VCaP (cell line): ENCODE measurements around the gene KIF18A.
"Not testable (repeated sequence)": the region's sequence is repeated elsewhere in the genome, so short reads cannot be mapped to it uniquely, and the experiment has no call there.

Experiments used
- H3K27ac ChIP-seq: fragments of 450-650 bp; 2 replicates; pipeline ENCODE4 v1.5.1; 2017
- TF ChIP-seq, protein P1 (sequence below): fragments of 450-650 bp; conservative IDR thresholded peaks from 2 replicates; pipeline ENCODE4 v1.5.1; 2017; ENCODE audit warnings: mild to moderate bottlenecking, moderate library complexity

The KIF18A gene

GRCh38 chr11:28105869-28106268 lies 2.1 kb downstream of the KIF18A start:
- no peak overlapping the region for H3K27ac ChIP-seq

DNA sequence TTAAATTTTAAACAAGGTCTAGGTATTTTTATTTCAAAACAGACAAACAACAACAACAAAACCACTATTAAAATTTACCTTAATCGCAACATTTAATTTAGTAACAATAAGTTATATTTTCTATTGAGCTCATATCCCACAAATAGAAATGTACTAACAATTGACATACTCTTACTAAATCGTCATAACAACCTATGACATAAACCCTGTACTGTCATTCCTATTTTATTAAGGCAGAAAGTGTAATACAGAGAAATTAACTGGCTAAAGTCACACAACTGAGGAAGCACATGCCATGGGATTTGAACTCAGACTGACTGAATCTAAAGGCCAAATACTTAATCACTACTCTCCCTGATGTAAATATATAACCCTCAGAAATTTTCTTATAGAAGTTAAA lies 3.0 kb downstream of the KIF18A start:
- H3K27ac ChIP-seq, result no peak overlapping the region

More at GRCh38 chr11:28105869-28106268, 2.1 kb downstream of the KIF18A start:
- TF ChIP-seq, protein P1, sequence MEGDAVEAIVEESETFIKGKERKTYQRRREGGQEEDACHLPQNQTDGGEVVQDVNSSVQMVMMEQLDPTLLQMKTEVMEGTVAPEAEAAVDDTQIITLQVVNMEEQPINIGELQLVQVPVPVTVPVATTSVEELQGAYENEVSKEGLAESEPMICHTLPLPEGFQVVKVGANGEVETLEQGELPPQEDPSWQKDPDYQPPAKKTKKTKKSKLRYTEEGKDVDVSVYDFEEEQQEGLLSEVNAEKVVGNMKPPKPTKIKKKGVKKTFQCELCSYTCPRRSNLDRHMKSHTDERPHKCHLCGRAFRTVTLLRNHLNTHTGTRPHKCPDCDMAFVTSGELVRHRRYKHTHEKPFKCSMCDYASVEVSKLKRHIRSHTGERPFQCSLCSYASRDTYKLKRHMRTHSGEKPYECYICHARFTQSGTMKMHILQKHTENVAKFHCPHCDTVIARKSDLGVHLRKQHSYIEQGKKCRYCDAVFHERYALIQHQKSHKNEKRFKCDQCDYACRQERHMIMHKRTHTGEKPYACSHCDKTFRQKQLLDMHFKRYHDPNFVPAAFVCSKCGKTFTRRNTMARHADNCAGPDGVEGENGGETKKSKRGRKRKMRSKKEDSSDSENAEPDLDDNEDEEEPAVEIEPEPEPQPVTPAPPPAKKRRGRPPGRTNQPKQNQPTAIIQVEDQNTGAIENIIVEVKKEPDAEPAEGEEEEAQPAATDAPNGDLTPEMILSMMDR, result no peak

DNA sequence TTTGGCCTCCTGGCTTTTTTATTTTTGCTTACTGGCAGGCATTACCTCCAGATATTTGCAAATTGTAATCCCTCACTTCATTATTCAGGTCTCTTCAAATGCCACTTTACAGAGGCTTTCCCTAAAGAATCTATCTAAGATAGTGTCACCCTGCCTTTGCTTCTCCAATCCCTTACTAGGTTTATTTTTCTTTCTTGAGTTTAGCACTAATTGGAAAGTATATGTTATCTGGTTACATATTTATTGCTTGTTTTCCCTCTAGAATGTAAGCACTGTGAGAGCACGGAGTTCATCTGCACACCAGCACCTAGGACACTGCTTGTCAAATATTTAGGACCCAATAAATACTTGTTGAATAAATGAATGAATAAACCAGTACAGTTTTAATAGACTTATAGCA lies 3.5 kb downstream of the KIF18A start:
- TF ChIP-seq, protein P1, result no peak
- H3K27ac ChIP-seq, result no peak overlapping the region

More for the DNA sequence above, 3.0 kb downstream of the KIF18A start:
- TF ChIP-seq, protein P1, result no peak

GRCh38 chr11:28102300-28102699 lies 5.7 kb downstream of the KIF18A start:
- H3K27ac ChIP-seq, result not testable (repeated sequence)

GRCh38 chr11:28100665-28101064 lies 7.3 kb downstream of the KIF18A start:
- TF ChIP-seq, protein P1, result no peak
- H3K27ac ChIP-seq, result no peak overlapping the region

DNA sequence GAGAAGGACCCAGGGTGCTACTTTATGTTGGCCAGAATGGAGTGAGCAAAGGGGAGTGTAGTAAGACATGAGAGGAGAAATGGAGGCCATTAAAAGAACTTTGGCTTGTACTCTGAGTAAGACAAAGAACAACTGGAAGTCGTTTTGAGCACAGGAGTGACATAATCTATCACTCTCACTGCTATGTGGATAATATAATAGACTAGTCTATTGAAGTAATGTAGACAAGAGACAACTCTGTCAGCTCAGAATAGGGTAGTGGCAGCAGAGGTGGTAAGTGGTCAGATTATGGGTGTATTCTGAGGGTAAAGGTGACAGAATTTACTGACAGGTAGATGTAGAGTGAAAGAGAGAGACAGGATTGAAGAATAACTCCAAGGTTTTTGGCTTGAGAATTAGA lies 8.2 kb downstream of the KIF18A start:
- no peak overlapping the region for H3K27ac ChIP-seq
- TF ChIP-seq, protein P1, result no peak

DNA sequence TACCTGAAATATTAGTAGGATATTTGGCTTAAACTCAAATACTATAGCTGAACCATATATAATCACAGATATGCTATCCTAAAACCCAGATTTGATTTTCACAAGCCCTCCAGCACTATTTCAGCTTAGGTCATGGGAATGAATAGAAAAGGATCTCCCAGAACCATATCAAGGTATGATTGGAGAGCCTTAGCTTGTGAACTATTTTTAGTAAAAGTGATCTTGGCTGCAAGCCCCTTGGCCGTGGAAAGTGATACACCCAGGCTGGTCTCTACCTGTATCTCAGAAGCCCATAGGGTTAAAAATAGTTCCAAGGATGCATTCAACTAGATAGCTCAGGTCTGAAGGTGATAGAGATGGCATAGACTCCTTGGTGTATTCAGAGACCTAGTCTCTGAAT lies 9.7 kb downstream of the KIF18A start:
- no peak overlapping the region for H3K27ac ChIP-seq
- TF ChIP-seq, protein P1, result no peak

DNA sequence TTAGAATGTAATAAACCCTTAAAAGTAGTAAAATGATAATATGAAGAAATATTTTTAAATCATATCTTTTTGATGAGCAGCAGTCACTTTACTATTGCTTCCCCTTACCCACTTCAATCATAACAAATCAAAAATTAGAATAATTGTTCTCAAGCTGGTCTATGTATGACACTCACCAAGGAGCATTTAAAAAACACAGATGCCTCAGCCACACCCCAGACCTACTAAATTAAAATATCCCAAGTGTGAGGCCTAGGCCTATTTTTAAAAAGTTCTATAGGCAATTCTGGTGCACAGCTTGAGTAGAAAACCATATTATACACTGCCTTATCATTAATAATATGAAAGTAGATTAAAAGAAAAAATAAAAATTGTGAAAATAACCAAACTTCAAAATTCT lies 15.2 kb downstream of the KIF18A start:
- no peak overlapping the region for H3K27ac ChIP-seq
- TF ChIP-seq, protein P1, result no peak
